Hepatocyte (in vitro differentiated cells): ENCODE results near the gene APEH.

ENCODE experiments used
- EZH2 ChIP-seq: fragments of 200-600 bp; sonication (generic); IDR thresholded peaks from 2 replicates; pipeline ENCODE4 v1.6.1; 2016; ENCODE audit warnings: antibody characterized with exemption, mild to moderate bottlenecking, borderline replicate concordance
- TF ChIP-seq, protein P1 (sequence below): fragments of 200-600 bp; sonication (generic); IDR thresholded peaks from 2 replicates; pipeline ENCODE4 v1.5.1; 2016; ENCODE audit warnings: antibody characterized with exemption, mild to moderate bottlenecking; ENCODE audit not compliant: poor library complexity

DNA sequence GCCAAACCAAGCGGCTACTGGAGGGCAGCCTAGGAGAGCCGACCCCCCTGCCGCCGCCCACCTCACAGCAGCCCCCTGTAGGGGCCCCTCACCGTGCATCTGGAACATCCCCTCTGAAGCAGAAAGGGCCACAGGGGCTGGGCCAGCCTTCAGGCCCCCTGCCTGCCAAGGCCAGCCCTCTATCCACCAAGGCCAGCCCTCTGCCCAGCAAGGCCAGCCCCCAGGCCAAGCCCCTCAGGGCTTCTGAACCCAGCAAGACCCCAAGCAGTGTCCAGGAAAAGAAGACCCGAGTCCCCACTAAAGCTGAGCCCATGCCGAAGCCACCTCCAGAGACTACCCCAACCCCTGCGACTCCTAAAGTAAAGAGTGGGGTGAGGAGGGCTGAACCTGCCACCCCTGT is 23.5 kb upstream of the APEH start:
- TF ChIP-seq, protein P1, sequence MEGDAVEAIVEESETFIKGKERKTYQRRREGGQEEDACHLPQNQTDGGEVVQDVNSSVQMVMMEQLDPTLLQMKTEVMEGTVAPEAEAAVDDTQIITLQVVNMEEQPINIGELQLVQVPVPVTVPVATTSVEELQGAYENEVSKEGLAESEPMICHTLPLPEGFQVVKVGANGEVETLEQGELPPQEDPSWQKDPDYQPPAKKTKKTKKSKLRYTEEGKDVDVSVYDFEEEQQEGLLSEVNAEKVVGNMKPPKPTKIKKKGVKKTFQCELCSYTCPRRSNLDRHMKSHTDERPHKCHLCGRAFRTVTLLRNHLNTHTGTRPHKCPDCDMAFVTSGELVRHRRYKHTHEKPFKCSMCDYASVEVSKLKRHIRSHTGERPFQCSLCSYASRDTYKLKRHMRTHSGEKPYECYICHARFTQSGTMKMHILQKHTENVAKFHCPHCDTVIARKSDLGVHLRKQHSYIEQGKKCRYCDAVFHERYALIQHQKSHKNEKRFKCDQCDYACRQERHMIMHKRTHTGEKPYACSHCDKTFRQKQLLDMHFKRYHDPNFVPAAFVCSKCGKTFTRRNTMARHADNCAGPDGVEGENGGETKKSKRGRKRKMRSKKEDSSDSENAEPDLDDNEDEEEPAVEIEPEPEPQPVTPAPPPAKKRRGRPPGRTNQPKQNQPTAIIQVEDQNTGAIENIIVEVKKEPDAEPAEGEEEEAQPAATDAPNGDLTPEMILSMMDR = no peak
- no peak for TF ChIP-seq EZH2
